ENCODE data around the gene PPP1R1B.

The PPP1R1B gene

GRCh38 chr17:39636927-39637736 is 10.4 kb downstream of the PPP1R1B start, which contains the start of gene STARD3:
Gene STARD3, plus strand, starts transcription at chr17:39637144. Its CDS starts 16,388 bp downstream, at chr17:39653532.
- no peaks in the 10 kb centered on the region for H3K27me3 ChIP-seq (replicated peaks; ENCODE audit: control insufficient read depth, insufficient read depth, low read length)
- TF ChIP-seq CTCF (IDR thresholded peaks at IDR 0.05; ENCODE audit: insufficient read depth, low read length, poor library complexity, severe bottlenecking), result no peak
- DNase-seq (ENCODE audit: extremely low read depth, insufficient read length), result peak; percentile 93
- no peaks in the 10 kb centered on the region for H3K36me3 ChIP-seq (ENCODE audit: control insufficient read depth, insufficient read depth, low read length)
- peak within 1 kb of the TSS; percentile 79 for H3K4me3 ChIP-seq (replicated peaks; ENCODE audit: low read depth, low read length)

- no peak for DNase-seq (ENCODE audit: extremely low read depth, insufficient read length)
- H3K36me3 ChIP-seq (ENCODE audit: control insufficient read depth, insufficient read depth, low read length), result peaks cover 2% of the 10 kb centered on the region; the same call in 1 of the 2 replicates
- H3K27me3 ChIP-seq (replicated peaks; ENCODE audit: control insufficient read depth, insufficient read depth, low read length), result no peaks in the 10 kb centered on the region
- no peak for TF ChIP-seq CTCF (IDR thresholded peaks at IDR 0.05; ENCODE audit: insufficient read depth, low read length, poor library complexity, severe bottlenecking)
- H3K4me3 ChIP-seq (replicated peaks; ENCODE audit: low read depth, low read length), result peak overlapping the region; percentile 79
Observed at GRCh38 chr17:39638317-39638716, 11.6 kb downstream of the PPP1R1B start.

- Histone ChIP-seq H3K4me3 (replicated peaks; ENCODE audit: low read depth, low read length) (no peak overlapping the region), H3K36me3 (ENCODE audit: control insufficient read depth, insufficient read depth, low read length) (peaks cover 2% of the 10 kb centered on the region; the same call in 1 of the 2 replicates), H3K27me3 (replicated peaks; ENCODE audit: control insufficient read depth, insufficient read depth, low read length) (no peaks in the 10 kb centered on the region)
- DNase-seq (ENCODE audit: extremely low read depth, insufficient read length), result no peak
- no peak for TF ChIP-seq CTCF (IDR thresholded peaks at IDR 0.05; ENCODE audit: insufficient read depth, low read length, poor library complexity, severe bottlenecking)
Observed at GRCh38 chr17:39639043-39639442, 12.3 kb downstream of the PPP1R1B start.

GRCh38 chr17:39639566-39640458 is 13.1 kb downstream of the PPP1R1B start:
- TF ChIP-seq CTCF (IDR thresholded peaks at IDR 0.05; ENCODE audit: insufficient read depth, low read length, poor library complexity, severe bottlenecking), result no peak
- H3K36me3 ChIP-seq (ENCODE audit: control insufficient read depth, insufficient read depth, low read length), result peaks cover 2% of the 10 kb centered on the region; the same call in 1 of the 2 replicates
- H3K4me3 ChIP-seq (replicated peaks; ENCODE audit: low read depth, low read length), result no peak overlapping the region
- H3K27me3 ChIP-seq (replicated peaks; ENCODE audit: control insufficient read depth, insufficient read depth, low read length), result no peaks in the 10 kb centered on the region
- DNase-seq (ENCODE audit: extremely low read depth, insufficient read length), result no peak

- Histone ChIP-seq H3K36me3 (ENCODE audit: control insufficient read depth, insufficient read depth, low read length) (peaks cover 2% of the 10 kb centered on the region; the same call in 1 of the 2 replicates), H3K27me3 (replicated peaks; ENCODE audit: control insufficient read depth, insufficient read depth, low read length) (no peaks in the 10 kb centered on the region), H3K4me3 (replicated peaks; ENCODE audit: low read depth, low read length) (no peak overlapping the region)
- no peak for DNase-seq (ENCODE audit: extremely low read depth, insufficient read length)
- TF ChIP-seq CTCF (IDR thresholded peaks at IDR 0.05; ENCODE audit: insufficient read depth, low read length, poor library complexity, severe bottlenecking), result no peak
Observed at GRCh38 chr17:39640591-39641031, 13.9 kb downstream of the PPP1R1B start.
